ENCODE results near the gene CRABP1.

DNA sequence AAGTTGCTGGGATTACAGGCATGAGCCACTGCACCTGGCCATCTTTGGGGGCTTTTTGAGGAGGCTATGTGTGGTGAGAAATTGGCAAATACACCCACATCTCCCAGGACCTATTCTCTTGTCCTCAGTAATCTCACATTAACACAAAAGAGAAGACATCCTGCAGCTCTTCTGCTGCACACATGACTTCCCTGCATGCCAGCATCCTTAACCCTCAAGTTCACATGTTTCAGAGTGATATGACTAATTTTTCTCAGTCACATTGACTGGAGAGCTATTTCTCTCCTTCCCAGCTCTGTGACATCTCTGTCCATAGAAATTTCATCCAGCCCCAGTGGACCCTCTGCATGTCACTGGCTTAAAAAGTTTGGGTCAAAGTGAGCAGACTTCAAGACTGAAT, 38.8 kb upstream of the CRABP1 start:
- TF ChIP-seq SP1 (IDR thresholded peaks at IDR 0.05; ENCODE audit: low read depth, low read length) (no peak), ZNF274 (IDR thresholded peaks at IDR 0.05; ENCODE audit: insufficient read depth, insufficient read length) (no peak), ASH2L (IDR thresholded peaks at IDR 0.05; ENCODE audit: borderline replicate concordance, low read depth) (no peak), BRCA1 (IDR thresholded peaks at IDR 0.05; ENCODE audit: low read depth, low read length) (no peak), BCLAF1 (IDR thresholded peaks at IDR 0.05) (no peak), ATF3 (IDR thresholded peaks at IDR 0.05; ENCODE audit: borderline replicate concordance, extremely low read depth, low read depth, low read length) (no peak), RAD21 (IDR thresholded peaks at IDR 0.05; ENCODE audit: insufficient read depth, low read depth, low read length) (no peak), HCFC1 (IDR thresholded peaks at IDR 0.05; ENCODE audit: low read length) (no peak), EGR1 (IDR thresholded peaks at IDR 0.05; ENCODE audit: borderline replicate concordance in 1 of 2, low read depth in 2 of 2, low read length in 2 of 2) (no peak), SIN3A (IDR thresholded peaks at IDR 0.05; ENCODE audit: low read depth, low read length) (no peak), POLR2AphosphoS2 (IDR thresholded peaks at IDR 0.05; ENCODE audit: low read depth, low read length) (no peak)
- TF ChIP-seq, protein P1, sequence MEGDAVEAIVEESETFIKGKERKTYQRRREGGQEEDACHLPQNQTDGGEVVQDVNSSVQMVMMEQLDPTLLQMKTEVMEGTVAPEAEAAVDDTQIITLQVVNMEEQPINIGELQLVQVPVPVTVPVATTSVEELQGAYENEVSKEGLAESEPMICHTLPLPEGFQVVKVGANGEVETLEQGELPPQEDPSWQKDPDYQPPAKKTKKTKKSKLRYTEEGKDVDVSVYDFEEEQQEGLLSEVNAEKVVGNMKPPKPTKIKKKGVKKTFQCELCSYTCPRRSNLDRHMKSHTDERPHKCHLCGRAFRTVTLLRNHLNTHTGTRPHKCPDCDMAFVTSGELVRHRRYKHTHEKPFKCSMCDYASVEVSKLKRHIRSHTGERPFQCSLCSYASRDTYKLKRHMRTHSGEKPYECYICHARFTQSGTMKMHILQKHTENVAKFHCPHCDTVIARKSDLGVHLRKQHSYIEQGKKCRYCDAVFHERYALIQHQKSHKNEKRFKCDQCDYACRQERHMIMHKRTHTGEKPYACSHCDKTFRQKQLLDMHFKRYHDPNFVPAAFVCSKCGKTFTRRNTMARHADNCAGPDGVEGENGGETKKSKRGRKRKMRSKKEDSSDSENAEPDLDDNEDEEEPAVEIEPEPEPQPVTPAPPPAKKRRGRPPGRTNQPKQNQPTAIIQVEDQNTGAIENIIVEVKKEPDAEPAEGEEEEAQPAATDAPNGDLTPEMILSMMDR (IDR thresholded peaks at IDR 0.05 in 2 of 3, conservative IDR thresholded peaks at IDR 0.05 in 1 of 3; ENCODE audit: control insufficient read depth in 2 of 3, extremely low read depth in 1 of 3, insufficient read depth in 1 of 3, low read depth in 3 of 3, low read length in 3 of 3): no peak
- TF ChIP-seq, protein P2, sequence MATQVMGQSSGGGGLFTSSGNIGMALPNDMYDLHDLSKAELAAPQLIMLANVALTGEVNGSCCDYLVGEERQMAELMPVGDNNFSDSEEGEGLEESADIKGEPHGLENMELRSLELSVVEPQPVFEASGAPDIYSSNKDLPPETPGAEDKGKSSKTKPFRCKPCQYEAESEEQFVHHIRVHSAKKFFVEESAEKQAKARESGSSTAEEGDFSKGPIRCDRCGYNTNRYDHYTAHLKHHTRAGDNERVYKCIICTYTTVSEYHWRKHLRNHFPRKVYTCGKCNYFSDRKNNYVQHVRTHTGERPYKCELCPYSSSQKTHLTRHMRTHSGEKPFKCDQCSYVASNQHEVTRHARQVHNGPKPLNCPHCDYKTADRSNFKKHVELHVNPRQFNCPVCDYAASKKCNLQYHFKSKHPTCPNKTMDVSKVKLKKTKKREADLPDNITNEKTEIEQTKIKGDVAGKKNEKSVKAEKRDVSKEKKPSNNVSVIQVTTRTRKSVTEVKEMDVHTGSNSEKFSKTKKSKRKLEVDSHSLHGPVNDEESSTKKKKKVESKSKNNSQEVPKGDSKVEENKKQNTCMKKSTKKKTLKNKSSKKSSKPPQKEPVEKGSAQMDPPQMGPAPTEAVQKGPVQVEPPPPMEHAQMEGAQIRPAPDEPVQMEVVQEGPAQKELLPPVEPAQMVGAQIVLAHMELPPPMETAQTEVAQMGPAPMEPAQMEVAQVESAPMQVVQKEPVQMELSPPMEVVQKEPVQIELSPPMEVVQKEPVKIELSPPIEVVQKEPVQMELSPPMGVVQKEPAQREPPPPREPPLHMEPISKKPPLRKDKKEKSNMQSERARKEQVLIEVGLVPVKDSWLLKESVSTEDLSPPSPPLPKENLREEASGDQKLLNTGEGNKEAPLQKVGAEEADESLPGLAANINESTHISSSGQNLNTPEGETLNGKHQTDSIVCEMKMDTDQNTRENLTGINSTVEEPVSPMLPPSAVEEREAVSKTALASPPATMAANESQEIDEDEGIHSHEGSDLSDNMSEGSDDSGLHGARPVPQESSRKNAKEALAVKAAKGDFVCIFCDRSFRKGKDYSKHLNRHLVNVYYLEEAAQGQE (IDR thresholded peaks at IDR 0.05; ENCODE audit: low read depth, low read length): no peak
- TF ChIP-seq, protein P3, sequence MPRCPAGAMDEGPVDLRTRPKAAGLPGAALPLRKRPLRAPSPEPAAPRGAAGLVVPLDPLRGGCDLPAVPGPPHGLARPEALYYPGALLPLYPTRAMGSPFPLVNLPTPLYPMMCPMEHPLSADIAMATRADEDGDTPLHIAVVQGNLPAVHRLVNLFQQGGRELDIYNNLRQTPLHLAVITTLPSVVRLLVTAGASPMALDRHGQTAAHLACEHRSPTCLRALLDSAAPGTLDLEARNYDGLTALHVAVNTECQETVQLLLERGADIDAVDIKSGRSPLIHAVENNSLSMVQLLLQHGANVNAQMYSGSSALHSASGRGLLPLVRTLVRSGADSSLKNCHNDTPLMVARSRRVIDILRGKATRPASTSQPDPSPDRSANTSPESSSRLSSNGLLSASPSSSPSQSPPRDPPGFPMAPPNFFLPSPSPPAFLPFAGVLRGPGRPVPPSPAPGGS (IDR thresholded peaks at IDR 0.05; ENCODE audit: borderline replicate concordance, insufficient read depth, low read depth, low read length, poor library complexity, severe bottlenecking): peak; percentile 94

All from GM12878 (cell line).